GM19193 (cell line): ENCODE measurements around the gene DOCK6.

Source experiments
- POLR2A ChIP-seq: IDR thresholded peaks from 4 replicates; pipeline ENCODE4 v1.6.1; 2011; ENCODE audit not compliant: insufficient read depth, insufficient read length; ENCODE audit errors: extremely low read depth

Gene DOCK6

GRCh38 chr19:11284515-11284914 is 22.2 kb upstream of the DOCK6 start:
- TF ChIP-seq POLR2A = no peak

GRCh38 chr19:11281356-11282049 is 19.2 kb upstream of the DOCK6 start:
- no peak for TF ChIP-seq POLR2A

- no peak for TF ChIP-seq POLR2A
These were observed 17.3 kb upstream of the DOCK6 start for GRCh38 chr19:11279505-11280236.

- no peak for TF ChIP-seq POLR2A
These were observed 16.3 kb upstream of the DOCK6 start for GRCh38 chr19:11278670-11279069.

GRCh38 chr19:11274533-11275086 is 12.3 kb upstream of the DOCK6 start:
- no peak for TF ChIP-seq POLR2A

GRCh38 chr19:11273989-11274388 is 11.7 kb upstream of the DOCK6 start:
- TF ChIP-seq POLR2A = no peak

DNA sequence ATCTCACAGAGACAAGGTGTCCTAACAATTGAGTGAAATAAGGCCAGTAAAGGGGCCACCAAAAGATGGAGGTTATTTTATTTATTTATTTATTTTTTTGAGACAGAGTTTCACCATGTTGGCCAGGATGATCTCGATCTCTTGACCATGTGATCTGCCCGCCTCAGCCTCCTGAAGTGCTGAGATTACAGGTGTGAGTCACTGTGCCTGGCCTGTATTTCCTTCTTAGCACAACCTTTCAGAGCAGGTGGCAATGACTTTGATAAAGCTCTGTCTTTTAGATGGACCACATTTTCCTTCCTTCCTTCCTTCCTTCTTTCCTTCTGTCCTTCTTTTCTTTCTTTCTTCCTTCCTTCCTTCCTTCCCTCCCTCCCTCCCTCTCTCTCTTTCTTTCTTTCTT is 11.0 kb upstream of the DOCK6 start:
- TF ChIP-seq POLR2A = no peak

DNA sequence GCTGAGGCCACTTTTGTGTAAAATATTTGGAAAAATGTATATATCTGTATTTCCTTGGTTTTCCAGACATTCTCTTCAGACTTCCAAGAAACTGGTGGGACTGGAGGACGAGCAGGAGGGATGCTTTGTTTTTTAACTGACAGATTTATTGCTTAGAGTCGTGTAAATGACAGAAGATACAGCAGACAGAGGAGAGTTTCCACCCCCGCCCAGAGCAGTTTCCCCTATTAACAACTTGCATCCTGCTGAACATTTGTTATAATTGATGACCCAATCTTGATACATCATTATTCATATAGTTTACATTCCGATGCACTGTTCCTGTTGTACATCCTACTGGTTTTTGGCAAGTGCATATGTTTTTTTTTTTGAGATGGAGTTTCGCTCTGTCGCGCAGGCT is 7.1 kb upstream of the DOCK6 start:
- no peak for TF ChIP-seq POLR2A

DNA sequence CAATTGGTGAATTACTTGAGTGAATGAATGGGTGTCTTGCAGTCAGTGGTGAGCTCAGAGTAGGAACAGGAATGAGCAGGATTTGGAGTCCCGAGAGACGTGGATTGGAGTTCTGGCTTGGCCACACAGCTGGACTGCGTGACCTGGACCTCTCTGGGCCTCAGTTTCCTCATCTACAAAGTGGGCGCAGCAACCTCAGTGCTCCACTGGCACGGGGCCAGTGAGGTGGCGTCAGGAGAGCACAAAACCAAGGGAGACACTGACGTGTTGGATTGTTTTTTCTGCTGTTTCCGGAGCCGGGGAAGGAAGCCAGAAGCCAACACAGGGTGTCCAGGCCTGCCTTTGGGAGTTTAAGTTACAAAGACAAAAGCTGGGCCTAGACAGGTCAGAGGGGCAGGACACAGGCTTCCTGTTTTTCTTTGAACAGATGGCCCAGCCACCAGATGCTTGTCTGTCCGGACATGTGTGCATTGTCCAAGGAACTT is 6.5 kb upstream of the DOCK6 start:
- TF ChIP-seq POLR2A = no peak

- no peak for TF ChIP-seq POLR2A
These were observed 5.2 kb upstream of the DOCK6 start for GRCh38 chr19:11267316-11268085.

DNA sequence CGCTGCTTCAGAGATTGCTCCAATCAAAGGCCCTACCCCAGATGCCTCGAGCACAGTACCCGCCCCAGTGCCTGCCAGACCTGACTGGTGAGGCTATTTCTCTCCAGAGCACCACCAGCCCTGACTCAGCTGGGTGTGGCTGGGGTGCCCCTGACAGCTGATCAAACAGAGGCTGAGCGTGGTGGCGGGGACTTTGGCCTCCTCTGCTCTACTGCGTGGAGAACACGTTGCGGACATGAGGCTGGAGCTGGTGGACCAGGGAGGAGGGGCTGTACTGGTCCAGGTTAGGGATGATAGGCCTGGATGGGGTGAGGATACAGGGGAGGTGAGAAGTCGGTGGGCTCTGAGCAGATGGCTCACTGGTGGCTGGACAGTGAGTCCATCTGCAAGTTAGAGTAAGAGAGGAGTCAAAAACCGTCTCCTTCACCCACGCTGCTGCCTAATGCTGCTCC is 3.5 kb upstream of the DOCK6 start:
- no peak for TF ChIP-seq POLR2A

DNA sequence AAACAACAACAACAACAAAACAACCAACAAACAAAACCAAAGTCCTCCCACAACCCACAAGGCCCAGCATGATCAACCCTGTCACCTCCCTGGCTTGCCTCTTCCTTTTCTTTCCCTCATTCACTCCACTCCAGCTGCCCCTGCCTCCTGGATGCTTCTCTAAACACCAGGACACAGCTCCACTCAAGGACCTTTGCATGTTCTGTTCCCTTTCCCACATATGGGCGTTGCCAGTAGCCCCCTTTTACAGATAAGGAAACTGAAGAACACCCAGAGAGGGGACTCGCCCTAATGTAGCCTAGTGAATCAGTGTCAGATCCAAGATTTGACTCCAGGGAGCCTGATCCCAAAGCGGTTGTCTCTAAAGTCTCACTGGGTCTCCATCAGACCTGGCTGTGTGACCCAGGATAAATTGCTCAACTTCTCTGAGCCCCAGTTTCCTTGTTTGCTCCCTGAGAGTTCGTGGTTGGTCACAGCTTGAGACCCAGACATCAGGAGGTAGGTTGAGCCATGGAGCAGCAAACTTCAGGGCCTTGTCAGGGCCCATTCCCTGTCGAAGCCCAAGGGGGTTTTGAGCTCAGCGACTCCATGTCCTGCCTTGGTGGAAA is 3.0 kb upstream of the DOCK6 start:
- no peak for TF ChIP-seq POLR2A

- TF ChIP-seq POLR2A = no peak
These were observed 2.3 kb upstream of the DOCK6 start for GRCh38 chr19:11264452-11265176.

DNA sequence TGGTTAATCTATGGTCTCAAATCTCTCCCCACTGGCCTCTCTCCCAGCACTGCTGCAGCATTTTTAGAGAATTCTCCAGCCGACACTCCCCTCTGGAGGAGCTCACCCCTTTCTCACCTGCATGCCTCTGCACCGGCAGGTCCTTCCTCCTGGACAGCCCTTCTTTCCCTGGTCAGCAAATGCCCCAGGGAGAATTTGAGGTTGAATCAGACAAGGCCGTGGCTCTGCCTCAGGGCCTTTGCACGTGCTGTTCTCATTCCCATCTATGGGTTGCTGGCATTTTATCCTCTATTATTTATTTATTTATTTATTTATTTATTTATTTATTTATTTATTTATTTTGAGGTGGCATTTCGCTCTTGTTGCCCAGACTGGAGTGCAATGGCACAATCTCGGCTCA is 1.4 kb upstream of the DOCK6 start:
- no peak for TF ChIP-seq POLR2A
